HG02981 (cell line): ENCODE results near the gene TBC1D2.
"Not testable (repeated sequence)": the region's sequence is repeated elsewhere in the genome, so short reads cannot be mapped to it uniquely, and the experiment has no call there.

Experiments used
- ATAC-seq: cut with Tn5 transposase; IDR thresholded peaks from one replicate; pipeline ENCODE4 v1.9.1; 2021; ENCODE audit warnings: mild to moderate bottlenecking, moderate library complexity; ENCODE audit not compliant: unreplicated experiment

The TBC1D2 gene

GRCh38 chr9:98255578-98256296 lies at the start of gene TBC1D2:
TSS of gene TBC1D2 (minus strand) at chr9:98255649. CDS start at chr9:98255541, 108 bp downstream.
- ATAC-seq: peak; percentile 83

- no peak for ATAC-seq
These were observed 48.9 kb upstream of the TBC1D2 start for GRCh38 chr9:98304381-98304780.

GRCh38 chr9:98303633-98304125 lies 48.2 kb upstream of the TBC1D2 start:
- ATAC-seq: no peak

- ATAC-seq: no peak
These were observed 47.6 kb upstream of the TBC1D2 start for GRCh38 chr9:98302938-98303632.

GRCh38 chr9:98302150-98302549 lies 46.7 kb upstream of the TBC1D2 start:
- no peak for ATAC-seq

GRCh38 chr9:98300611-98301010 lies 45.2 kb upstream of the TBC1D2 start:
- ATAC-seq: no peak

GRCh38 chr9:98298476-98298875 lies 43.0 kb upstream of the TBC1D2 start:
- no peak for ATAC-seq

- no peak for ATAC-seq
These were observed 40.4 kb upstream of the TBC1D2 start for GRCh38 chr9:98295824-98296223.

- no peak for ATAC-seq
These were observed 36.4 kb upstream of the TBC1D2 start for GRCh38 chr9:98291820-98292219.

- no peak for ATAC-seq
These were observed 35.0 kb upstream of the TBC1D2 start for GRCh38 chr9:98290411-98290810.

GRCh38 chr9:98289614-98290201 lies 34.3 kb upstream of the TBC1D2 start:
- ATAC-seq: no peak

GRCh38 chr9:98288881-98289280 lies 33.4 kb upstream of the TBC1D2 start:
- ATAC-seq: no peak

GRCh38 chr9:98287384-98287783 lies 31.9 kb upstream of the TBC1D2 start:
- ATAC-seq: no peak

GRCh38 chr9:98285446-98285845 lies 30.0 kb upstream of the TBC1D2 start:
- ATAC-seq: no peak

GRCh38 chr9:98284754-98285153 lies 29.3 kb upstream of the TBC1D2 start:
- no peak for ATAC-seq

- not testable (repeated sequence) for ATAC-seq
These were observed 27.7 kb upstream of the TBC1D2 start for GRCh38 chr9:98283143-98283542.

- no peak for ATAC-seq
These were observed 25.8 kb upstream of the TBC1D2 start for GRCh38 chr9:98281281-98281680.

GRCh38 chr9:98280574-98280973 lies 25.1 kb upstream of the TBC1D2 start:
- no peak for ATAC-seq

GRCh38 chr9:98280162-98280561 lies 24.7 kb upstream of the TBC1D2 start:
- no peak for ATAC-seq

GRCh38 chr9:98276907-98277469 lies 21.5 kb upstream of the TBC1D2 start:
- no peak for ATAC-seq

- ATAC-seq: no peak
These were observed 19.7 kb upstream of the TBC1D2 start for GRCh38 chr9:98275159-98275558.

- ATAC-seq: no peak
These were observed 16.6 kb upstream of the TBC1D2 start for GRCh38 chr9:98272083-98272482.
